ENCODE results near the gene CHURC1. TPM values are rescaled to one million over a fixed set of nuclear protein-coding genes. Genes with fewer than 3 reads are reported as not detected.
A peak's percentile ranks its signal among the peaks of the same experiment; 100 is the strongest.

Gene CHURC1
- total RNA-seq, 1 experiment from 2014 or later, result 52.4 TPM

DNA sequence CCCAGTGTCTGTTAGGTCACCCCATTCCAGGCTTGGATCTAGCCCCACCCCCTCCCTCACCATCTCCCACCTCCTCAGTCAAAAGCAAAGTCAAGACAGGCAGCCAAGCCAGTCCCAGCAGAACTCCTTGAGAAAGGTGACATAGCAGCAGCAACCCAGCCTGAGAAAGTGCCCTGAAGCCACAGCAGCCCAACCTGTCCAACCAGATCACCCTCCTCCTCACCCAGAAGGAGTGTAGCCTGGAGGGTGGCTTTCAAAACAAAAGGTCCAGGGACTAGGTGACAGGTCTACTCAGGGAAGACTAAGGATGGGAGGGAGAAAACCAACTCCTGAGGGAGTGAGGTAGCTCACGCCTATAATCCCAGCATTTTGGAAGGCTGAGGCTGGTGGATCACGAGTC lies 52.7 kb downstream of the CHURC1 start:
- ChIA-PET POLR2A (interaction anchor here (0.6 kb wide), 1 partner anchor 1671 kb away, joined by 9 read pairs; no protein-coding TSS in a partner anchor), CTCF (no interaction called here)
- no peak overlapping the region for H3K4me3 Mint-ChIP-seq
- H3K27me3 Mint-ChIP-seq (ENCODE audit: low read depth), result no peaks in the 10 kb centered on the region; the same call in 1 of the 2 replicates
- H3K9me3 Mint-ChIP-seq, result peaks cover 3% of the 10 kb centered on the region; the same call in 1 of the 2 replicates
- ATAC-seq (no peak), DNase-seq (ENCODE audit: low spot score) (no peak)
- peaks cover 18% of the 10 kb centered on the region for H3K36me3 Mint-ChIP-seq
- H3K27ac Mint-ChIP-seq, result peak overlapping the region; percentile 92; the same call in 1 of the 2 replicates
- peaks cover 51% of the 10 kb centered on the region for H3K4me1 Mint-ChIP-seq
- TF ChIP-seq ZBTB21 (CRISPR knock-in tag; IDR thresholded peaks at IDR 0.05; ENCODE audit: borderline replicate concordance) (no peak), ZNF512 (CRISPR knock-in tag; IDR thresholded peaks at IDR 0.05; ENCODE audit: borderline replicate concordance) (no peak), USF2 (CRISPR knock-in tag; IDR thresholded peaks at IDR 0.05) (no peak), SMAD3 (CRISPR knock-in tag; IDR thresholded peaks at IDR 0.05; ENCODE audit: borderline replicate concordance) (no peak), IRF2 (CRISPR knock-in tag; IDR thresholded peaks at IDR 0.05; ENCODE audit: borderline replicate concordance, low read depth) (no peak), ZNF232 (CRISPR knock-in tag; IDR thresholded peaks at IDR 0.05) (no peak), FOXJ3 (CRISPR knock-in tag; IDR thresholded peaks at IDR 0.05; ENCODE audit: borderline replicate concordance) (no peak)
- TF ChIP-seq, protein P1, sequence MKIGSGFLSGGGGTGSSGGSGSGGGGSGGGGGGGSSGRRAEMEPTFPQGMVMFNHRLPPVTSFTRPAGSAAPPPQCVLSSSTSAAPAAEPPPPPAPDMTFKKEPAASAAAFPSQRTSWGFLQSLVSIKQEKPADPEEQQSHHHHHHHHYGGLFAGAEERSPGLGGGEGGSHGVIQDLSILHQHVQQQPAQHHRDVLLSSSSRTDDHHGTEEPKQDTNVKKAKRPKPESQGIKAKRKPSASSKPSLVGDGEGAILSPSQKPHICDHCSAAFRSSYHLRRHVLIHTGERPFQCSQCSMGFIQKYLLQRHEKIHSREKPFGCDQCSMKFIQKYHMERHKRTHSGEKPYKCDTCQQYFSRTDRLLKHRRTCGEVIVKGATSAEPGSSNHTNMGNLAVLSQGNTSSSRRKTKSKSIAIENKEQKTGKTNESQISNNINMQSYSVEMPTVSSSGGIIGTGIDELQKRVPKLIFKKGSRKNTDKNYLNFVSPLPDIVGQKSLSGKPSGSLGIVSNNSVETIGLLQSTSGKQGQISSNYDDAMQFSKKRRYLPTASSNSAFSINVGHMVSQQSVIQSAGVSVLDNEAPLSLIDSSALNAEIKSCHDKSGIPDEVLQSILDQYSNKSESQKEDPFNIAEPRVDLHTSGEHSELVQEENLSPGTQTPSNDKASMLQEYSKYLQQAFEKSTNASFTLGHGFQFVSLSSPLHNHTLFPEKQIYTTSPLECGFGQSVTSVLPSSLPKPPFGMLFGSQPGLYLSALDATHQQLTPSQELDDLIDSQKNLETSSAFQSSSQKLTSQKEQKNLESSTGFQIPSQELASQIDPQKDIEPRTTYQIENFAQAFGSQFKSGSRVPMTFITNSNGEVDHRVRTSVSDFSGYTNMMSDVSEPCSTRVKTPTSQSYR (CRISPR knock-in tag; IDR thresholded peaks at IDR 0.05), result no peak

DNA sequence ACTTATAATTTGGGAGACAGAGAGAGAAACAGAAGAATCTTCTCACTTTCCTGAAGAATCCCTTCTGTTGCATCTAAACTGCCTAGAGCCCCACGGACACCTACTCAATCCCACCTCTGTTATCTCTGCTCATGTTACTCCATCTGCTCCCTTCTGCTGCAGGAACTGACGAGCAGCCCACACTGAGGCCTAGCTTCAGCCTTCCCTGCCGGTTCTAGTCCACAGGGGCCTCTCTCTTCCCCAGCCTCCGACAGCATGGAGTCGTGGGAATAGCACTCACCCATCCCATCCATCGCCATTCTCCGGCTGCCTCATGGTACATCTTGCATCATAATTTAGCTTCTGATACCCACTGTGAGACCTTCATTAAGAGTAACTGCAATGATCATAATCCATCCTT lies 53.9 kb downstream of the CHURC1 start:
- Mint-ChIP-seq H3K27me3 (ENCODE audit: low read depth) (no peaks in the 10 kb centered on the region; the same call in 1 of the 2 replicates), H3K4me1 (peaks cover 57% of the 10 kb centered on the region), H3K4me3 (peak overlapping the region; percentile 25), H3K36me3 (peaks cover 18% of the 10 kb centered on the region), H3K27ac (0 out of 2 replicates have a peak overlapping the region, but pooled peaks have one; percentile 24), H3K9me3 (peaks cover 3% of the 10 kb centered on the region; the same call in 1 of the 2 replicates)
- CTCF ChIA-PET, result interaction anchor here (0.7 to 1.1 kb wide), 5 partner anchors 11 to 201 kb away, joined by 3 to 5 read pairs (median 4); no protein-coding TSS in a partner anchor
- DNase-seq (ENCODE audit: low spot score) (no peak), ATAC-seq (no peak)
- POLR2A ChIA-PET, result interaction anchor here (1.0 kb wide), 1 partner anchor 266 kb away, joined by 3 read pairs; no protein-coding TSS in a partner anchor
- TF ChIP-seq, protein P2, sequence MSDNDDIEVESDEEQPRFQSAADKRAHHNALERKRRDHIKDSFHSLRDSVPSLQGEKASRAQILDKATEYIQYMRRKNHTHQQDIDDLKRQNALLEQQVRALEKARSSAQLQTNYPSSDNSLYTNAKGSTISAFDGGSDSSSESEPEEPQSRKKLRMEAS (CRISPR knock-in tag; IDR thresholded peaks at IDR 0.05), result 0 out of 2 replicates have a peak, but pooled peaks have one; percentile 8
- TF ChIP-seq FOXJ3 (CRISPR knock-in tag; IDR thresholded peaks at IDR 0.05; ENCODE audit: borderline replicate concordance), result no peak

- H3K4me3 Mint-ChIP-seq, result peak overlapping the region; percentile 25
- 0 out of 2 replicates have a peak overlapping the region, but pooled peaks have one; percentile 24 for H3K27ac Mint-ChIP-seq
- ATAC-seq, result peak; percentile 14
- ChIA-PET POLR2A (interaction anchor here (1.0 kb wide), 1 partner anchor 266 kb away, joined by 3 read pairs; no protein-coding TSS in a partner anchor), CTCF (interaction anchor here (0.7 to 4.2 kb wide), 6 partner anchors 8 to 202 kb away, joined by 3 to 26 read pairs (median 4); no protein-coding TSS in a partner anchor)
- DNase-seq (ENCODE audit: low spot score), result no peak
- peaks cover 3% of the 10 kb centered on the region; the same call in 1 of the 2 replicates for H3K9me3 Mint-ChIP-seq
- peaks cover 18% of the 10 kb centered on the region for H3K36me3 Mint-ChIP-seq
- H3K4me1 Mint-ChIP-seq, result peaks cover 60% of the 10 kb centered on the region
- no peaks in the 10 kb centered on the region; the same call in 1 of the 2 replicates for H3K27me3 Mint-ChIP-seq (ENCODE audit: low read depth)
- no peak for TF ChIP-seq ZNF423 (CRISPR knock-in tag; IDR thresholded peaks at IDR 0.05)
- TF ChIP-seq, protein P2 (CRISPR knock-in tag; IDR thresholded peaks at IDR 0.05), result 0 out of 2 replicates have a peak, but pooled peaks have one; percentile 9
Observed at GRCh38 chr14:64968651-64969050, 54.4 kb downstream of the CHURC1 start.

DNA sequence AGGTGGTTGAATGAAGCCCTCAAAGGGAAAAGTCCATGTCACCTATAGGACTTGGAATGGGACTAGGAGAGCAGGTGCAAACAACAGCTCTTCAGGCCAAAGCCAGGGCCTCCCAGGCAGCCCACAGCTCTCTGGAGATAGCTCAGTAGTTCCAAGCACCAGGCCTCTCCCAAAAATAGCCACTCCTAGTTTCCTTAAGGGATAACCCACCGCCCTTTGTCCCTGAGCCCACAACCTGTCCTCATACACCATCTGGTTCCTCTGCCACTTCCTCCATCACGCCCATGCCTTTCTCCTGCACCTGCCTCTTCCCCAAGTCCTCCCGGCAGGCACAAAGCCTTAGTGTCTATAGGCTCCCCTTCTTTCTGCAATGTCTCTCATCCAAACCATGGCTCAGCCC lies 55.8 kb downstream of the CHURC1 start:
- TF ChIP-seq ZNF263 (CRISPR knock-in tag; IDR thresholded peaks at IDR 0.05; ENCODE audit: low read depth) (no peak), ZNF138 (CRISPR knock-in tag; conservative IDR thresholded peaks at IDR 0.05) (no peak), ESRRA (CRISPR knock-in tag; IDR thresholded peaks at IDR 0.05; ENCODE audit: borderline replicate concordance) (no peak), ATF2 (CRISPR knock-in tag; IDR thresholded peaks at IDR 0.05; ENCODE audit: borderline replicate concordance, low read depth) (no peak), NR1H2 (CRISPR knock-in tag; IDR thresholded peaks at IDR 0.05) (no peak), NFYB (CRISPR knock-in tag; conservative IDR thresholded peaks at IDR 0.05; ENCODE audit: low read depth) (no peak), MXD4 (CRISPR knock-in tag; IDR thresholded peaks at IDR 0.05; ENCODE audit: borderline replicate concordance) (no peak)
- TF ChIP-seq, protein P3, sequence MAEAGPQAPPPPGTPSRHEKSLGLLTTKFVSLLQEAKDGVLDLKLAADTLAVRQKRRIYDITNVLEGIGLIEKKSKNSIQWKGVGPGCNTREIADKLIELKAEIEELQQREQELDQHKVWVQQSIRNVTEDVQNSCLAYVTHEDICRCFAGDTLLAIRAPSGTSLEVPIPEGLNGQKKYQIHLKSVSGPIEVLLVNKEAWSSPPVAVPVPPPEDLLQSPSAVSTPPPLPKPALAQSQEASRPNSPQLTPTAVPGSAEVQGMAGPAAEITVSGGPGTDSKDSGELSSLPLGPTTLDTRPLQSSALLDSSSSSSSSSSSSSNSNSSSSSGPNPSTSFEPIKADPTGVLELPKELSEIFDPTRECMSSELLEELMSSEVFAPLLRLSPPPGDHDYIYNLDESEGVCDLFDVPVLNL (CRISPR knock-in tag; IDR thresholded peaks at IDR 0.05; ENCODE audit: borderline replicate concordance, low read depth), result no peak
- H3K4me3 Mint-ChIP-seq, result peak overlapping the region; percentile 73; the same call in 1 of the 2 replicates

More for the DNA sequence above, 55.8 kb downstream of the CHURC1 start:
- Mint-ChIP-seq H3K27ac (no peak overlapping the region), H3K27me3 (ENCODE audit: low read depth) (no peaks in the 10 kb centered on the region; the same call in 1 of the 2 replicates), H3K4me1 (peaks cover 69% of the 10 kb centered on the region), H3K9me3 (no peaks in the 10 kb centered on the region), H3K36me3 (peaks cover 15% of the 10 kb centered on the region)
- ChIA-PET CTCF (interaction anchor here (1.3 to 4.2 kb wide), 5 partner anchors 9 to 59 kb away, joined by 3 to 26 read pairs (median 10); partner anchors contain the start of gene FNTB), POLR2A (interaction anchor here (0.5 kb wide), 1 partner anchor 179 kb away, joined by 4 read pairs; no protein-coding TSS in a partner anchor)
- ATAC-seq (no peak), DNase-seq (ENCODE audit: low spot score) (no peak)
